CD14-positive monocyte (primary cell): ENCODE data around the gene CACNA1H. TPM values are rescaled to one million over a fixed set of nuclear protein-coding genes. Genes with fewer than 3 reads are reported as not detected.

Experiments
- DNase-seq, 3 donors: peaks; one replicate each; pipeline ENCODE4 v3.0.0-alpha.2; 2011 to 2022
- H2AFZ ChIP-seq: 2 replicates; pipeline ENCODE4 v1.6.0; 2012; ENCODE audit warnings: mild to moderate bottlenecking, low read depth, low read length, inconsistent platforms; ENCODE audit not compliant: insufficient read depth, poor library complexity, severe bottlenecking
- H3K27ac ChIP-seq, 2 donors: 1 replicate in 1 of 2; 2 replicates in 1 of 2; pipeline ENCODE4 v1.5.1; 2012 to 2013; ENCODE audit warnings: low read length in 2 of 2, control low read depth in 1 of 2, inconsistent platforms in 1 of 2, low read depth in 1 of 2, mild to moderate bottlenecking in 1 of 2
- H3K27me3 ChIP-seq, 2 donors: one replicate each; pipeline versions ENCODE4 v1.6.0 to v1.6.1; 2011 to 2013; ENCODE audit warnings: low read length in 2 of 2; ENCODE audit not compliant: control insufficient read depth in 2 of 2, insufficient read depth in 2 of 2
- H3K36me3 ChIP-seq, 2 donors: replicated peaks in 1 of 2; 1 replicate in 1 of 2; 2 replicates in 1 of 2; pipeline versions ENCODE4 v1.5.1 to v1.6.1; 2012 to 2013; ENCODE audit warnings: low read length in 2 of 2, control low read depth in 1 of 2, inconsistent platforms in 1 of 2, mild to moderate bottlenecking in 1 of 2; ENCODE audit not compliant: insufficient read depth in 2 of 2, control insufficient read depth in 1 of 2
- H3K4me1 ChIP-seq, 2 donors: 1 replicate in 1 of 2; 2 replicates in 1 of 2; pipeline versions ENCODE4 v1.5.1 to v1.6.1; 2012 to 2013; ENCODE audit warnings: low read length in 2 of 2, control low read depth in 1 of 2, inconsistent platforms in 1 of 2, mild to moderate bottlenecking in 1 of 2, moderate library complexity in 1 of 2; ENCODE audit not compliant: insufficient read depth in 2 of 2, control insufficient read depth in 1 of 2
- H3K4me2 ChIP-seq: replicated peaks from 2 replicates; pipeline ENCODE3; 2012; ENCODE audit warnings: low read length, moderate library complexity, mild to moderate bottlenecking; ENCODE audit not compliant: poor library complexity, severe bottlenecking; ENCODE audit errors: extremely low read depth
- H3K4me3 ChIP-seq, 3 experiments: fragments of 200-600 bp in 1 of 3; sonication (generic) in 1 of 3; replicated peaks in 1 of 3; 1 replicate in 2 of 3; 2 replicates in 1 of 3; pipeline ENCODE4 v1.5.1; 2011 to 2013; ENCODE audit warnings: low read length in 3 of 3, mild to moderate bottlenecking in 3 of 3, control low read depth in 2 of 3, low read depth in 2 of 3, inconsistent platforms in 1 of 3, moderate library complexity in 1 of 3
- H3K79me2 ChIP-seq: 2 replicates; pipeline ENCODE4 v1.6.0; 2012; ENCODE audit warnings: mild to moderate bottlenecking, control low read depth, inconsistent platforms, low read length, moderate library complexity; ENCODE audit not compliant: insufficient read depth
- H3K9ac ChIP-seq: 2 replicates; pipeline ENCODE4 v1.6.0; 2017; ENCODE audit warnings: low read length, mild to moderate bottlenecking; ENCODE audit not compliant: insufficient read depth, poor library complexity, severe bottlenecking
- H3K9me3 ChIP-seq, 2 donors: replicated peaks in 1 of 2; 1 replicate in 1 of 2; 2 replicates in 1 of 2; pipeline versions ENCODE4 v1.5.1 to v1.6.1; 2012 to 2013; ENCODE audit warnings: low read length in 2 of 2, control low read depth in 1 of 2; ENCODE audit not compliant: control insufficient read depth in 1 of 2, insufficient read depth in 1 of 2
- H4K20me1 ChIP-seq: 2 replicates; pipeline ENCODE4 v1.6.0; 2012; ENCODE audit warnings: mild to moderate bottlenecking, low read length, control low read depth, moderate library complexity; ENCODE audit not compliant: insufficient read depth
- H3K27ac Mint-ChIP-seq, 7 donors: one replicate each; pipeline ENCODE4 v1.8.0; 2020; ENCODE audit warnings: mild to moderate bottlenecking in 7 of 7, mixed read lengths in 7 of 7, moderate library complexity in 6 of 7, inconsistent platforms in 2 of 7
- H3K27me3 Mint-ChIP-seq, 3 donors: one replicate each; pipeline ENCODE4 v1.8.0; 2021 to 2022; ENCODE audit warnings: low read depth in 3 of 3, mild to moderate bottlenecking in 3 of 3, mixed read lengths in 3 of 3, moderate library complexity in 3 of 3, inconsistent platforms in 1 of 3
- H3K36me3 Mint-ChIP-seq, 2 donors: one replicate each; pipeline ENCODE4 v1.8.0; 2020; ENCODE audit warnings: mixed read lengths in 2 of 2, inconsistent platforms in 1 of 2, mild to moderate bottlenecking in 1 of 2
- H3K4me1 Mint-ChIP-seq: one replicate; pipeline ENCODE4 v1.8.0; 2020; ENCODE audit warnings: mild to moderate bottlenecking, mixed read lengths
- H3K4me3 Mint-ChIP-seq, 2 donors: one replicate each; pipeline ENCODE4 v1.8.0; 2020; ENCODE audit warnings: mild to moderate bottlenecking in 2 of 2, mixed read lengths in 2 of 2, moderate library complexity in 1 of 2
- H3K9me3 Mint-ChIP-seq, 7 donors: one replicate each; pipeline ENCODE4 v1.8.0; 2020 to 2022; ENCODE audit warnings: mixed read lengths in 7 of 7, mild to moderate bottlenecking in 6 of 7, moderate library complexity in 6 of 7, inconsistent platforms in 2 of 7
- CTCF ChIP-seq: fragments of 200-600 bp; IDR thresholded peaks from one replicate; pipeline ENCODE4 v1.8.0; 2022; ENCODE audit warnings: antibody characterized with exemption, mild to moderate bottlenecking
- WGBS: methylation state at CpG from one replicate; pipeline ENCODE4 v1.1.5; 2013; ENCODE audit warnings: missing lambda C conversion rate; ENCODE audit not compliant: insufficient coverage; 5-methylcytosine and 5-hydroxymethylcytosine counted together
- intact Hi-C, 2 donors: fragments of 100-400 bp; cut with micrococcal nuclease; formaldehyde crosslinking; loops; one replicate each; pipeline versions ENCODE4 v1.15.0 to v1.15.1; 2023
- polyA plus RNA-seq, 3 donors: library from polyadenylated mRNA; depleted of rRNA in 1 of 3; unstranded in 2 of 3; stranded (reverse) in 1 of 3; fragments of 300-500 nt in 2 of 3; fragments of >200 nt in 1 of 3; fragmentation: Illumina TruSeq in 2 of 3; gene quantifications; 1 replicate in 2 of 3; 2 replicates in 1 of 3; pipeline ENCODE4 v1.2.3, GENCODE V29; 2012 to 2021

CACNA1H gene
- polyA plus RNA-seq, 3 donors: not detected

GRCh38 chr16:1199347-1200013 lies 46.6 kb downstream of the CACNA1H start:
- Mint-ChIP-seq H3K27ac (peak overlapping the region in 1 of 7 donors; percentile 12), H3K4me1 (no peaks in the 10 kb centered on the region), H3K4me3 (no peak overlapping the region), H3K27me3 (peaks cover 1 to 4% (median 2%) of the 10 kb centered on the region in 3 donors), H3K9me3 (peaks cover 2 to 17% (median 9%) of the 10 kb centered on the region in 7 donors), H3K36me3 (no peaks in the 10 kb centered on the region)
- Histone ChIP-seq H4K20me1 (no peaks in the 10 kb centered on the region), H3K4me1 (no peaks in the 10 kb centered on the region), H3K4me3 (no peak overlapping the region), H3K9ac (no peak overlapping the region), H3K27me3 (no peaks in the 10 kb centered on the region), H3K9me3 (peaks cover 0 to 6% of the 10 kb centered on the region in 2 donors), H3K27ac (no peak overlapping the region), H3K4me2 (no peak overlapping the region), H3K79me2 (no peaks in the 10 kb centered on the region), H3K36me3 (no peaks in the 10 kb centered on the region), H2AFZ (no peak overlapping the region)
- 92% methylated on average over 9 of the region's 19 CpGs for WGBS
- DNase-seq: no peak
- TF ChIP-seq CTCF: no peak
- intact Hi-C loops: no loop called here

- no peaks in the 10 kb centered on the region for H3K4me1 ChIP-seq
- Mint-ChIP-seq H3K4me3 (no peak overlapping the region), H3K27me3 (peaks cover 0 to 4% (median 2%) of the 10 kb centered on the region in 3 donors), H3K4me1 (no peaks in the 10 kb centered on the region), H3K36me3 (no peaks in the 10 kb centered on the region), H3K9me3 (peaks cover 2 to 17% (median 9%) of the 10 kb centered on the region in 7 donors), H3K27ac (peak overlapping the region in 1 of 7 donors; percentile 12)
- H3K36me3 ChIP-seq: no peaks in the 10 kb centered on the region
- WGBS: 96% methylated on average over 33 of the region's 38 CpGs
- H3K9ac ChIP-seq: no peak overlapping the region
- H3K27ac ChIP-seq: no peak overlapping the region
- no peak overlapping the region for H3K4me3 ChIP-seq
- no peak overlapping the region for H2AFZ ChIP-seq
- no peak for DNase-seq
- H3K79me2 ChIP-seq: no peaks in the 10 kb centered on the region
- no peaks in the 10 kb centered on the region for H3K27me3 ChIP-seq
- peaks cover 0 to 6% of the 10 kb centered on the region in 2 donors for H3K9me3 ChIP-seq
- TF ChIP-seq CTCF: no peak
- no peak overlapping the region for H3K4me2 ChIP-seq
- intact Hi-C loops: no loop called here
- H4K20me1 ChIP-seq: no peaks in the 10 kb centered on the region
These were observed 47.2 kb downstream of the CACNA1H start for GRCh38 chr16:1200014-1200627.
